Dedifferentiated amniotic fluid mesenchymal stem cell (primary cell): ENCODE data around the gene MED27.

ENCODE experiments used
- DNase-seq: peaks from one replicate; pipeline ENCODE4 v3.0.0-alpha.2; 2016; ENCODE audit errors: extremely low spot score

The MED27 gene

DNA sequence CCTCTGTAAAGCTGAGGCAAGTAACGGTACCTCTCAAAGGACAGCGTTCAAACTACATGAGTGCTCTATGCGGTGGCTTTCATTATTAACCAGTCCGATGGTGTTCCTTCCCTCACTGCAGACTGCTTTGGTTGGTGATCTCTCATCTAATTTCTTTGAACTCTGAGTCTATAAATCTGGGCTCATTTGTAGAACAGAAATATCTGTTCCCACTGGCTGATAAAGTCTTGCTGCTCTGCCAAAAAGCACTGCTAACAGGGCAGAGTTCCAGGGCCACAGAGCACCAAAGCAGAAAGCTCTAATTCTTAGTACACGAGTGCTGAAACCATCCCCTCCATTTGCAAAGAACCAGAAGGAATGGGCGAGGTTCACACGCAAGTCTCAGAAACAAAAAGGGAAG is 81.9 kb downstream of the MED27 start:
- DNase-seq: no peak

DNA sequence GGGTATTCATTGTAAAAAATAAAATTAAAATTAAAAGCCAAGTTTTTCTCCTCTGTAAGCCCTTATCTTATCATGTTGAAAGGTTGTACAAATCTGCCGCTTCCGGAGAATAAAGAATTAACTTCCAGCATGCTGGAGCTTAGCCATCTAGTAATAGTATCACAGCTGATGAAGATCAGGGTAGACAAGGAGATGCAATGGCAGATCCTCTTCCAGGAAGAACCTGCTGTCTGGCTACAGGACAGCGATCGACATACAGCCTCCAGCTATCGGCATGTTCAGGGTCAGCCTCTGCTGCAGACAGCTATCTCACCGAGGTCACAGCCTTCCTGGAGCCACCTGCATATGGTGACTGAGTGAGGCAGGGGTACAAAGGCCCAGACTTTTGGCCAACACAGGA is 82.6 kb downstream of the MED27 start:
- DNase-seq: no peak

DNA sequence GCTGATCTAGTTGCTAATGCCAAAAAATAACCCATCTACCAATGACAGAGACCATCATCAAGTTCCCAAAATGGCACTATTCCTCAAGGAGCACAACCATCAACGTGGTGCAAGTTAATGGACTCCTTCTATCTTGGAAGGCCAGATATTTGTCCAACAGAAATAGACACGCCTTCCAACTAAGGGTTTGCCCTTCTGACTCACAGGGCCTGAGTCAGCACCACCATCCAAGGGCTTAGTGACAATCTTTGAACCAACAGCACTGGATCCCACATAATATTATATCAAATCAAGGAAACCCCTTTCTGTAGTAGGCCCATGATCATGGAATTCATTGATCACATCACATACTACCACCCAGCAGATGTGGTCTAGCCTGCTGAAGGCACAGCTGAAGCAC is 84.3 kb downstream of the MED27 start:
- no peak for DNase-seq

DNA sequence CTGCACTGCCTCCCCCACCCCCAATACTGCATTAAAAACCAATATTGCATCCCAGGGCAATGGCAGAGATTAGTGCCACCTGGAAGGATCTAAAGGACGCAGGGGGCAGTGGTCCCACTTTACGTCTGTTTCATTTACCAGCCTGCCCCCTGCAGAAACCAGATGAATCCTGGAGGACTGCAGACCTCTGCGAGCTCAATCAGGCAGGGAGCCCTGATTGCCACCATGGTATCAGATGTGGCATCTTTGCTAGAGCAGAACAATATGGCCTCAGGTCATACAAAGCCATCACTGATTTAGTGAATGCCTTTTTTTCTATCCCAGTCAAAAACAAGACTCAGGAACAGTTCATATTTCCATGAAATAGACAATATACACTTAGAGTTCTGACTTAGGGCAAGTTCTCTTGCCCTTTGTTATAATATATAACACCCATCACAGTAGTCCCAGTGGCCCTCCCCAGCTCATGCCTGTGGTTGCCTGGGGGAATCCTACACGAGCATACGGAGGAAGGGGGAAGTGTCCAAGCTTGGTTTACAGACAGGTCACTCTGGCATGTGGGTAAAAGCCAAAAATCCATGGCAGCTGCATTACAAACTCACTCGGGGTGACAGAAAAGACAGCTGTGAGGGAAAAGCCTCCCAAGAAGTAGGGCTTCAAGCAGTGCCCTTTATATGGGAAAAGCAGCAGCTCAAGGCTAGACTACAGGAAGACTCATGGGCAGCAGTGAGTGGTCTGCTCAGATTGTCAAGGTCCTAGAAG is 85.1 kb downstream of the MED27 start:
- no peak for DNase-seq

DNA sequence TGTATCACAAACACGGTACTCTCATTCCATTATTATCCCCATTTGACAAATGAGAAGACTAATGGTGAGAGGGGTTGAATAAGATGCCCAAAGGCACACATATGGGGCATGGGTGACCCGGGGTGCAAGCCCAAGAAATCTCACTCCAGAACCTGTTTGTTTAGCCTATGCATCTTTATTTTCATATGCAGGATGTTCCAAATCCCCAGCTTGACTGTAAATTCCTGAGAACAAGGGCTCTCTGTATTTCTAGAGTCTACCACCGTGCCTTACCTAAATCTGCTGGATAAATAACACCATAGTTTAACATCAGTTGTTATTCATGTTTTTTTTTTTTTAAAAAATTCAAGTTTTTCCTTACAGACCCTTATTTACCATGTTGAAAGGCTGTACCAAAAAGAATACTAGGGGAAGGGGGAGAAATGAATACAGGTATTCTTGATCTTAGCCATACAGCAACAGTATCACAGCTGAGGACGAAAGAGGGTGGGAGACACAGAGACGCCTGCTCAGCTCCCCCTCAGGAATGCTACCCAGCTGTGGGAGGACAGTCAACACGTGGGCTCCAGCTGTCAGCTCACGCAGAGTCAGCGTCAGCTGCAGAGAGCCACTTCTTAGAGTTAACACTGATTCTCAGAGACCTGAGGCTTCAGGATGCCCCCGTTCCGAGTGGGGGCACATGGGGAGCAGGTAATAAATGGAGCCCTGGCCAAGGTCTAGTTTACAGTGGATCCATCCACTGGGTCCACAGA is 86.6 kb downstream of the MED27 start:
- no peak for DNase-seq

DNA sequence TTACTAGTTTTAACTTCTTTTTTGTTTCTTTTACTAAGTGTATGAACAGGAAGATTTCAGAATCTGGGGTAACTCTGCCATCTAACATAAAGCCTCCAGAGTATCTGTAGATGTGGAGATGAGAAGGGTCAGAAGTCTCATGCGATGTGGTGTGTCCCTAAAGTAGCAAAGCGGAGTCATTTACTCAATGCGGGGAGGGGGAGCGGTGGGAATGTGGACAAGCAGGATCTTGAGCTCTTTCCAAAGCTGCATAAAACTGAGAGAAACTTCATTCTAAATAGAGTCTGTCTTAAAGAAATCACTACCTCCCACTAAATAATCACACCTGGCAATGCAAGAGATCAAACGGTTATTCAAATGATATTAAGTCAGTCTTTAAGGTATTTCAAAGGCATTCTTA is 92.4 kb downstream of the MED27 start:
- DNase-seq: no peak

DNA sequence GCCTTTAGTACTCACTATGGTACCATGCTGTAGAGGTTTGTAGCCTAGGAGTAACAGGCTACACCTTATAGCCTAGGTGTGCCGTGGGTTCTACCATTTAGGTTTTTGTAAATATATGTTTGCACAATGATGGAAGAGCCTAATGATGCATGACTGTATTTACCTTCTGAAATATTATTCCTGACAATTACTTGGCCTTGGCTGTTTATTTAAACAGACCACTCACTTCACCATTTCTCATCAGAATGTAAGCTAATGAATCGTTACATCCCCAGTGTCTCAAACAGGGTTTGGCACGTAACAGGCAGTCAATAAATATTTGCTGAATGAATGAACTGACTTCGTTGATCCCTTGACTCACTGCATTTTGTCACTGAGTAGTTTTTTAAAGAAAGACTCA is 93.1 kb downstream of the MED27 start:
- DNase-seq: no peak

DNA sequence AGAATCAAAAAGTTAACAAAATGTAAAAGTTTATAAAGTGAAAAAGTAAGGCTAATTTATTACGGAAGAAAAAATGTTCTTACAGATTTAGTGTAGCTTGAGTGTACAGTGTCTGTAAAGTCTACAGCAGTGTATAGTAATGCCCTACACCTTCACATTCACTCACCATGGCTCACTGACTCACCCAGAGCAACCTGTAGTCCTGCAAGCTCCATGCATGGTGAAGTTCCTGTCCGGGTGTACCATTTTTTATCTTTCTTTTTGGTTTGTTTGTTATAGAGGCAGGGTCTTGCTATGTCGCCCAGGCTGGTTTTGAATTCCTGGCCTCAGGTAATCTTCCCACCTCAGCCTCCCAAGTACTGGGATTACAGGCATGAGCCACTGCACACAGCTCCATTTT is 93.6 kb downstream of the MED27 start:
- no peak for DNase-seq

DNA sequence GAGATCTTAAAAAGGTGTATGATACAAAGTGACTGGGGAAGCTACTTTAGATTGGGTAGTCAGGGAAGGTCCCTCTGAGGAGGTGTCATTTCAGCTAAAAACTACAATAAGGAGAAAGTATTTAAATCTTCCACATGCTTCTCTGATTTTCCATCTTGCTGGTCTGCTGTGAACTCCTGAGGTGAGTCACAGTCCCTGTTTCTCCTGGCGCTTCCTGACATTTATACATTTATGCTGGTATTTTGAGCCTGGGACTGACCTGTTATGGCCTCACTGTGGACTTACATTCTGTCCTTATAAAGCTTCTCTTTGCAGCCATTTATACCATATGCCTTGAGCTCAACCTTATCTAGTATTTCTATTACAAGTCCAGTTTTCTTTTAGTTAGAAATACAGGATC is 95.1 kb downstream of the MED27 start:
- DNase-seq: no peak

DNA sequence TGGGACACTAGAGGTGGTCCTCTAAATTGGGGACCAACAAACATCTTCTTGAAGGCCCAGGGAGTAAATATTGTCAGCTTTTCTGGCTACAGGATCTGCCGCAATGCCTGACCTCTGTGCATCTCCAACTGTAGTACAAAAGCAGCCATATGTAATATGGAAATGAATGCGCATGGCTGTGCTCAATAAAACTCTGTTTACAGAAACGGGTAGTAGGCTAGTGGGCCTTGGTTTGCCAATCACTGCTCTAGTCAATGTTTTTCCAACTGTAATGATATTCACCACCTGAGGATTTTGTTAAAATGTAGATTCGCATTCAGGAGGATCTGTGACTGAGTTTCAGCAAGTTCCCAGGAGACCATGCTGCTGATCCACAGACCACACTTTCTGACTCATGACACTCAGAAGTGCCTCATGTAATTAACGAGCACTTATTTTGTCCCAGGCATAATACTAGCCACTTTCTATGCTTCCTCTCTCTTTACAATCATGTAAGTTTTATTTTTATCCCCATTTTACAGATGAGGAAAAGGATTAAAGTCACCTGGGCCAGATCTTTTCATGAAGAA is 96.9 kb downstream of the MED27 start:
- DNase-seq: no peak

DNA sequence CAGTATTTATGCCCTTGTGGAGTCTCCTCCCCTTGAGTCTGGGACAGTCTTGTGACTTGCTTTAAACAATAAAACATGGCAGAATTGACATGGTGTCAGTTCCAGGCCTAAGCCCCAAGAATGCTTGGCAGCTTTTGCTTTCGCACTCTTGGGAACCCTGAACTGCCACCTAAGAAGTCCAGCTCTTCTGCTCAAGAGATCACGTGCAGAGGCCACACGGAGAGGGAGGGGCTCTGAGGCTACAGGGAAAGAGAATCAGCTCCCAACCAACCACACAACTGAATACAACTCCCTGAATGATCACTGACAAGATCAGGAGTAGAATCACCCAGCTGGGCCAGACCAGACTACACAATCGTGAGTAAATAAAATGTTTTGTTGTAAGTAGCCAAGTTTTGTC is 97.6 kb downstream of the MED27 start:
- DNase-seq: no peak

DNA sequence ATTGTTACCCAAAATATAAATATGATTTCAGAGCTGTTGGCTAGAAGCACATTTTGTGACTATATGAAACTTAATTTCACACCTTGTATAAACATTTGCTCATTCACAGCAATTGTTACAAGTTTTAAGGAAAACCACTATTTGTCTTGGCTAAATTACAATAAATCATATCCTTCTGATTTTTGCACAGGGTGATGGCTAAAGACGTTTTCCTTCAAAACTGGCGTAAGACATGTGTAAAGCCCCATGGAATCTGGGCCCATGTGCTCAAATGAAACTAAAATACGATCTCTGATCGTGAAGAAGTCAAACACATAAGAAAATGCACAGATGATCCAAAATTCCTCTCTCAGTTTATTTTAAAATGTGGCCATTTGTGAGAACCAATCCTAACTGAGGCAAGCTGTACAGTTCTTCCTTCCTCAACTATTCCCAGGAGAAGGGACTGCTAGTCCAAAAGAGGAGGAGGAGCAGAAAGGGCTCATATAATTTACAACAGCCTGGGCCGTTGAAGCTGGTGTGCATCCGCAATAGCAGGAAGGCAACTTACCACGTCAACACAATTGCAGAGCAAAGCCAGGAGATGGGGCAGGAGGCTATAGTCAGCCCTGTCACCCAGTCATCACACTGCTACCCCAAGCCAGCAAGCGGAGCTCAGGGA is 98.4 kb downstream of the MED27 start:
- DNase-seq: no peak

DNA sequence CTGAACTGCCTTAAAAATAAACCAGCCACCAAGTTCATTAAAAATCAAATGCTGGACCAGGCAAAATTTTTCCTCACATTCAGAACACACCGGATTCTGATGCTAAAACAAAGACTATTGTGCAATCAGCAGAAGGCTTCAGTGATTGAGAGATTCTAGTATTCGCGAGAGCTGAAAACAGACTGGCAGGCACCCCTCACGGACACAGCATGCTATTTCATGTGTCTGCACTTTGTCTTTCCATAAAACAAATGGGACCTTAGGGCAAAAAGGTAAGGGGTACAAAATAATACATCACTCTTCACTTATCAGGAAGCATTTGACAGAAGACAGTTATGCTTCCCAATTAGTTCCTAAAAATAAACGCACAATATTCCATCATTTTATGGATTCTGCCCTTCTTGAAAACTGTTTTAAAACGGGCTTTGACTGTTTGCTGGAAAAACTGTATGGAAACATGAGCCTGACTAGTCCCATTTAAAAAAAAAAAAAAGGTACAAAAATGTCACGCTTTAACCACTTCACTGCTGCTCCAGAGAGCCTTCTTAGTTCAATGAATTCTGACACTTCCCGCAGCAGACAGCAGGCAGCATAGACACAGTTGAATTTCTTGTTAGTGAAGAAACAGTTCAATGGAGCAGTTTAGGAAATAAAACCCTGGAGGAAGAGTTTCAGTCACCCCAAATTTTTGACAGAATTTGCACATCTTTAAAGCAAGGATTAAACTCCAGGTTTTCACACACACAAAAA is 99.2 kb downstream of the MED27 start:
- no peak for DNase-seq

DNA sequence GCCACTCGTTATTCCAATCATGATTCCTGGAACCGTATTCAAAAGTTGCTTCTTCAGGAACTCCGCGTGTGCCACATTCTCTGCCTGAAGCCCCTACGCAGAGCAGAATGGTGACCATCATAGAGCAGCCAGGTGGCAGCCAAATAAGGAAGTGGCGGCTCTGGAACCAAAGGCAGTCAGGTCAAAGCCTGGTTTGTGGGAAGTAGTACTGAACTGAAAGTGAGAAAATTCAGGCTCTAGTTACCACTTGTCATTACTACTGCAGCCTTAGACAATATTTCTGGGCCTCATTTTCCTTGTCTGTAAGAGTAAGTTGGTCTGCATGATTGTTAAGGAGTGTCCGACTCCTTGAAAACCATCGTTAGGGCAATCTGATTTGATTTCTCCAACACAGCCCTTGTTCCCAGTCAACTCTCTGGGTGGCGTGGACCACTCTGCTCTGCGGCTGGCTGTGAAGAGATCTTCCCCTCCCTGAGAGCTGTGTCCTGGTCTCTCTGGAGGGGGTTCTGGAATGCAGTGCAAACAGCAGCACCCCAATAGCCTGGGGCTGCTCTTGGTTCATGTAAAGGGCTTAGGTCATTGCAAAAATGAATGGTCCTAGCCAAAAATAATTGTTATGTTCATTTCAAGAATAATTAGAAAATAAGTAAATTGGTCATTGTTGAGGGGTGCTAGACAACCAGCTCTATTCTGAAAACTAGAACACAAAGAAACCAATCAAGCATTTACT is 102.4 kb downstream of the MED27 start:
- no peak for DNase-seq

DNA sequence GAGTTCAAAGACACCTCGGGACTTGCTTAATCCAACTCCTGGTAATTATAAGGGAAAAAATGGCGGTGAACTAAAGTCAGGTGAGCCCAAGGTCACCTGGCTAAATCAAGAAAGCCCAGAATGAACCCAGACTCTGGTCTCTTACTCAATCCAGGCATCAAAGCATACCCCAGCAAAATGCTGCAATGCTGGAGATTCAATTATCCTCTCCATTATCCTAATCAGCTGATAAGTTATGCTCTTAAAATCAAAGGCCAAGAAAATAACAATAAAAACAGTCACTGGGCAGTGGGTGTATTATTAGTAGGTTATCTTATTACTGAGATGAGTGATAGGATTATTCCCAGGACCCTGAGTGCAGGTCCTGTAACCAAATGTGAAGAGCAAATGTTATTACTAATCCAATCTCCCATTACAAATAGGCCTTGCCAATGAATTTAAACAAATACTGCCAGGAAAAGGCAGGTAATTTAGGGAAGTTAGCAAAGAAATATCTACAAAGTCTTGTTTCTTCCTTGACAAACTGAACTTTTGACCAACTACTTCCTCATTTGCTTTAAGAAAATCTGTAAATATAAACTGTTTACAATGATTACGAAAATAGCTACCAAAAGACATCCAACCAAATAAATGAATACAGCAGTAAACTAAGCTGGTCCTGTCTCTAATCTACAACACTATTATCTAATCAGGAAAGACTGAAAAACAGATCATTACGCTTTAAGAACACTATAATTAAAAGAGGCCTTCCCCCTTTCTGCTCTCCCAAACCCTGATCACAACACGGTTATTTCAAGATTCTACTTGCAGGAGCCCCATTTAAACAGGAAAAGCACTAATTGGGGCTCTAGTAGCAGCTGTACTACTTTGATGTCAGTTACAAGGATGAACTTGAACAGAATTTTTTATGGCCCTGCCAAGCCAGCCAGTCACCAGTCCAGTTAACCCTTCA is 103.2 kb downstream of the MED27 start:
- DNase-seq: no peak

DNA sequence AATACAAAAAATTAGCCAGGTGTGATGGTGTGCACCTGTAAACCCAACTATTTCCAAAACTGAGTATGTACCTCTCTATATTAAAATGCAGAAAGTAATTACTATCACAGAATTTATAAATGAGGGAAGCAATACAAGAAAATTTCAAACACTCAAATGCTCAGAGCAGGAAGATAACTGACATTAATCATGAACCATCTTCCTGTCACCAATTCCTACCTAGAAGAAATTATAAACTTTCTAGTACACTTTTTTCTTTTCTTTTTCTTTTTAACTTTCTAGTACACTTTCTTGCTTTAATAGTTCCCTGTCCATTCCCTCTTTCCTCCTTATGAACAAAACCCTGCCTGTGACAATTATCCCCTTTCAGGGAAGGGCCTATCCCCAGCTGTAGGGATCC is 106.8 kb downstream of the MED27 start:
- no peak for DNase-seq

DNA sequence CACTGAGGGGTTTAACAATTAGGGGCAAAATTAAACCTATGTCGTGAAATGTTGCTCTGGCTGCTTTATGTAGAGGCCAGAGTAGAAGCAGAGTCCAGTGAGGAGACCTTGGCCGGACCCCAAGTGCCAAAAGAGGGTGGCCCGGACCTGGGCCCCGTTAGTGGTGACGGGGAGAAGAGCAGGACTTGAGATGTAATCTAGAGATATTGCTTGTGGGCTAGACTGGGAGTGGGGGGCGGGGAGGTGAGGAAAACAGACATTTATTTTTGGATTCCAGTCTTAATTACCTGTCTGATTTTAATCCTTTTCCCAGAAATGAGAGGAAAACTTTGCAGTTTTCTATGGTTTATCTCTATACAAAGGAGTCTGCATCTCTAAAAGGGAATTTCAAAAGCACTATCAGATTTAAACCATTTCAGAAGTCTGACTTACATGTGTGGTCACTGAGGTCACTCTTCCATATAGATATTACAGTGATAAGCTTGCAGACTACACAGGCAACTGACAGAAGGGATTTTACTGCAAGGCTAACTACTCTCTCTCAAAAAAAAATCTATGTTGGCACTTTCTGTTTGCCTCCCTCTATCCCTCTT is 108.1 kb downstream of the MED27 start:
- no peak for DNase-seq

DNA sequence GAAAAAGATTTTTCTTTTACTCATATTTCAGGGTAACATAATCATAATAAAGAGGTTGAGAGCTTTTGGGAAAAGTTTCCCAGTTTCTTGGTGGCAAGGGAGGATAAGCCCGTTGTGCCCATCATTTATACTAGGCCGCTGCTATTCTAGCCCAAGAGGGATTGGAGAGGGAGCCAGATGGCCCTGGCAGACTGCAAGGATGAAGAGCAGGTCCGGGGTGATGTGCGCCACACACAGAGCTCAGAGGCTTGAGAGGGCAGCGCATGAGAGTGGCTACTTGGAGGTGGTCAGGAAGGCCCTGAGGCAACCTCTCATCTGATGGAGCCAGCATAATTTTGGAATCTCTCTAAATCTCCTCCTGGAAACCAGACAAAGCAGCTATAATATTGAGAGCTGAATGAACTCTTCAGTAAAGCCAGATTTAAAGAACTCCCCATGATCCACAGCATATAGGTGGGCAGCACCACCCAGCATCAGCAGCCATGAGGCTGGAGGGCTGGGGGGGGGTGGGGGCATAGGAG is 110.1 kb downstream of the MED27 start:
- DNase-seq: no peak

DNA sequence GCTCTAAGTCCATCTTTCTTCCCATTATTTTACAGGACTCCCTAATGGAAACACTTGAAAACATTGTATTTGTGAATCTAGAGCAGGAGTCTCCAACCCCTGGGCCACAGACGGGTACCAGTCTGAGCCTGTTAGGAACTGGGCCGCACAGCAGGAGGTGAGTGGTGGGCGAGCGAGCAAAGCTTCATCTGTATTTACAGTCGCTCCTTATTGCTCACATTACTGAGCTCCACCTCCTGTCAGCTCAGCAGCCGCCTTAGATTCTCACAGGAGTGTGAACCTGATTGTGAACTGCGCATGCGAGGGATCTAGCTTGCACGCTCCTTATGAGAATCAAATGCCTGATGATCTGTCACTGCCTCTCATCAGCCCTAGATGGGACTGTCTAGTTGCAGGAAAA is 111.0 kb downstream of the MED27 start:
- no peak for DNase-seq
